Measurements from ENCODE around the gene KCNE1. TPM values are rescaled to one million over a fixed set of nuclear protein-coding genes. Genes with fewer than 3 reads are reported as not detected.

KCNE1 gene
- total and polyA plus RNA-seq, 10 of the 15 experiments (the other 5 are each of a cell fraction or from before 2014, with no cell fraction given), result 0.06 to 0.18 (median 0.09) TPM; not detected in 5

DNA sequence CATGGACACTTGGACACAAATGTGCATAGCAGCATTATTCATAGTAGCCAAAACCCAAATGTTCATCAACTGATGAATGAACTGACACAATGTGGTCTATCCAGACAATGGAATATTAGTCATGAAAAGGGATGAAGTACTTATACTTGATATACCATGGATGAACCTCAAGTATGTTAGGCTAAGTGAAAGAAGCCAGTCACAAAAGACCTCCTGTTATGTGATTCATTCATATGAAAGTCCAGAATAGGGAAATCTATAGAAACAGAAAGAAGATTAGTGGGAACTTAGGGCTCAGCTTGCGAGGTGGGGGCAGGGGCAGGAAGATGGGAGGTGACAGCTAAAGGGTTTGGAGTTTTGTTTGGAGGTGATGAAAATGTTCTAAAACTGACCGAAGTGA lies 7.4 kb downstream of the KCNE1 start:
- Histone ChIP-seq H4K20me1 (ENCODE audit: control insufficient read depth, insufficient read depth) (no peaks in the 10 kb centered on the region), H3K36me3 (ENCODE audit: control insufficient read depth in 2 of 2, insufficient read depth in 2 of 2, low read length in 1 of 2) (no peaks in the 10 kb centered on the region), H3K4me1 (ENCODE audit: control insufficient read depth, insufficient read depth, low read length) (no peaks in the 10 kb centered on the region), H3K4me3 (no peak overlapping the region), H3K27me3 (replicated peaks in 1 of 2; ENCODE audit: control insufficient read depth in 2 of 2, insufficient read depth in 2 of 2, low read length in 1 of 2) (no peaks in the 10 kb centered on the region), H3K27ac (ENCODE audit: control insufficient read depth, insufficient read depth) (no peak overlapping the region), H3K4me2 (ENCODE audit: control insufficient read depth, insufficient read depth) (no peak overlapping the region), H3K79me2 (ENCODE audit: control insufficient read depth, insufficient read depth, low read length) (no peaks in the 10 kb centered on the region), H3K9ac (ENCODE audit: control insufficient read depth, insufficient read depth, low read length) (no peak overlapping the region), H2AFZ (ENCODE audit: control insufficient read depth, low read depth, low read length) (no peak overlapping the region), H3K9me3 (replicated peaks; ENCODE audit: control insufficient read depth, insufficient read depth, low read length) (no peaks in the 10 kb centered on the region)
- no peak for DNase-seq (ENCODE audit: low read depth, low spot score)
- CTCF ChIA-PET, result no interaction called here
- no peak for ATAC-seq
- no peak for FAIRE-seq
- SMC1A ChIA-PET (ENCODE audit: uncharacterized antibody, unreplicated experiment), result no interaction called here
- WGBS (ENCODE audit: insufficient coverage, insufficient replicate concordance, low lambda C conversion rate, missing lambda C conversion rate), result 70% methylated on average over 2 of the region's 2 CpGs
- BruUV-seq (replicated peaks), result no TSS peak
- intact Hi-C loops (cut with micrococcal nuclease; ENCODE audit: unreplicated experiment), result no loop called here
- POLR2A ChIA-PET, result interaction anchor here (0.6 kb wide), 1 partner anchor 321 kb away, joined by 3 read pairs; no protein-coding TSS in a partner anchor
- RAD21 ChIA-PET (ENCODE audit: unreplicated experiment), result no interaction called here
- in situ Hi-C loops (cut with MboI), result no loop called here
- TF ChIP-seq SMAD5 (IDR thresholded peaks at IDR 0.05; ENCODE audit: low read depth), result no peak
- no peak for TF ChIP-seq BHLHE40 (IDR thresholded peaks at IDR 0.05; ENCODE audit: borderline replicate concordance in 1 of 2, low read depth in 2 of 2, low read length in 1 of 2)
- TF ChIP-seq BCL11A (IDR thresholded peaks at IDR 0.05; ENCODE audit: low read depth, low read length), result no peak
- TF ChIP-seq, protein P1, sequence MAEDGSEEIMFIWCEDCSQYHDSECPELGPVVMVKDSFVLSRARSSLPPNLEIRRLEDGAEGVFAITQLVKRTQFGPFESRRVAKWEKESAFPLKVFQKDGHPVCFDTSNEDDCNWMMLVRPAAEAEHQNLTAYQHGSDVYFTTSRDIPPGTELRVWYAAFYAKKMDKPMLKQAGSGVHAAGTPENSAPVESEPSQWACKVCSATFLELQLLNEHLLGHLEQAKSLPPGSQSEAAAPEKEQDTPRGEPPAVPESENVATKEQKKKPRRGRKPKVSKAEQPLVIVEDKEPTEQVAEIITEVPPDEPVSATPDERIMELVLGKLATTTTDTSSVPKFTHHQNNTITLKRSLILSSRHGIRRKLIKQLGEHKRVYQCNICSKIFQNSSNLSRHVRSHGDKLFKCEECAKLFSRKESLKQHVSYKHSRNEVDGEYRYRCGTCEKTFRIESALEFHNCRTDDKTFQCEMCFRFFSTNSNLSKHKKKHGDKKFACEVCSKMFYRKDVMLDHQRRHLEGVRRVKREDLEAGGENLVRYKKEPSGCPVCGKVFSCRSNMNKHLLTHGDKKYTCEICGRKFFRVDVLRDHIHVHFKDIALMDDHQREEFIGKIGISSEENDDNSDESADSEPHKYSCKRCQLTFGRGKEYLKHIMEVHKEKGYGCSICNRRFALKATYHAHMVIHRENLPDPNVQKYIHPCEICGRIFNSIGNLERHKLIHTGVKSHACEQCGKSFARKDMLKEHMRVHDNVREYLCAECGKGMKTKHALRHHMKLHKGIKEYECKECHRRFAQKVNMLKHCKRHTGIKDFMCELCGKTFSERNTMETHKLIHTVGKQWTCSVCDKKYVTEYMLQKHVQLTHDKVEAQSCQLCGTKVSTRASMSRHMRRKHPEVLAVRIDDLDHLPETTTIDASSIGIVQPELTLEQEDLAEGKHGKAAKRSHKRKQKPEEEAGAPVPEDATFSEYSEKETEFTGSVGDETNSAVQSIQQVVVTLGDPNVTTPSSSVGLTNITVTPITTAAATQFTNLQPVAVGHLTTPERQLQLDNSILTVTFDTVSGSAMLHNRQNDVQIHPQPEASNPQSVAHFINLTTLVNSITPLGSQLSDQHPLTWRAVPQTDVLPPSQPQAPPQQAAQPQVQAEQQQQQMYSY (CRISPR knock-in tag; IDR thresholded peaks at IDR 0.05), result no peak
- TF ChIP-seq RBBP5 (conservative IDR thresholded peaks at IDR 0.05), result no peak
- TF ChIP-seq EZH2 (IDR thresholded peaks at IDR 0.05; ENCODE audit: borderline replicate concordance, control insufficient read depth, low read depth, low read length), result no peak
- TF ChIP-seq MXI1 (IDR thresholded peaks at IDR 0.05; ENCODE audit: low read depth, low read length), result no peak
- no peak for TF ChIP-seq BACH1 (IDR thresholded peaks at IDR 0.05; ENCODE audit: borderline replicate concordance)
- no peak for TF ChIP-seq MEF2B (IDR thresholded peaks at IDR 0.05; ENCODE audit: partially characterized antibody, poor library complexity, severe bottlenecking)
- no peak for TF ChIP-seq NR2C2 (IDR thresholded peaks at IDR 0.05; ENCODE audit: borderline replicate concordance, control insufficient read depth, insufficient read length, low read depth)
- TF ChIP-seq SMARCA5 (IDR thresholded peaks at IDR 0.05), result no peak
- TF ChIP-seq ZNF24 (IDR thresholded peaks at IDR 0.05), result no peak
- TF ChIP-seq NFIC (IDR thresholded peaks at IDR 0.05; ENCODE audit: low read depth, low read length), result no peak
- TF ChIP-seq, protein P2, sequence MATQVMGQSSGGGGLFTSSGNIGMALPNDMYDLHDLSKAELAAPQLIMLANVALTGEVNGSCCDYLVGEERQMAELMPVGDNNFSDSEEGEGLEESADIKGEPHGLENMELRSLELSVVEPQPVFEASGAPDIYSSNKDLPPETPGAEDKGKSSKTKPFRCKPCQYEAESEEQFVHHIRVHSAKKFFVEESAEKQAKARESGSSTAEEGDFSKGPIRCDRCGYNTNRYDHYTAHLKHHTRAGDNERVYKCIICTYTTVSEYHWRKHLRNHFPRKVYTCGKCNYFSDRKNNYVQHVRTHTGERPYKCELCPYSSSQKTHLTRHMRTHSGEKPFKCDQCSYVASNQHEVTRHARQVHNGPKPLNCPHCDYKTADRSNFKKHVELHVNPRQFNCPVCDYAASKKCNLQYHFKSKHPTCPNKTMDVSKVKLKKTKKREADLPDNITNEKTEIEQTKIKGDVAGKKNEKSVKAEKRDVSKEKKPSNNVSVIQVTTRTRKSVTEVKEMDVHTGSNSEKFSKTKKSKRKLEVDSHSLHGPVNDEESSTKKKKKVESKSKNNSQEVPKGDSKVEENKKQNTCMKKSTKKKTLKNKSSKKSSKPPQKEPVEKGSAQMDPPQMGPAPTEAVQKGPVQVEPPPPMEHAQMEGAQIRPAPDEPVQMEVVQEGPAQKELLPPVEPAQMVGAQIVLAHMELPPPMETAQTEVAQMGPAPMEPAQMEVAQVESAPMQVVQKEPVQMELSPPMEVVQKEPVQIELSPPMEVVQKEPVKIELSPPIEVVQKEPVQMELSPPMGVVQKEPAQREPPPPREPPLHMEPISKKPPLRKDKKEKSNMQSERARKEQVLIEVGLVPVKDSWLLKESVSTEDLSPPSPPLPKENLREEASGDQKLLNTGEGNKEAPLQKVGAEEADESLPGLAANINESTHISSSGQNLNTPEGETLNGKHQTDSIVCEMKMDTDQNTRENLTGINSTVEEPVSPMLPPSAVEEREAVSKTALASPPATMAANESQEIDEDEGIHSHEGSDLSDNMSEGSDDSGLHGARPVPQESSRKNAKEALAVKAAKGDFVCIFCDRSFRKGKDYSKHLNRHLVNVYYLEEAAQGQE (IDR thresholded peaks at IDR 0.05; ENCODE audit: low read depth, low read length), result no peak
- TF ChIP-seq FOXK2 (IDR thresholded peaks at IDR 0.05), result no peak

All from GM12878 (cell line).